HepG2 (cell line): ENCODE measurements around the gene U2AF1L4. TPM values are rescaled to one million over a fixed set of nuclear protein-coding genes. Genes with fewer than 3 reads are reported as not detected.

Experiments
- ATF5 ChIP-seq: sonication (generic); formaldehyde crosslinking; IDR thresholded peaks from 2 replicates; pipeline ENCODE4 v1.4.0; 2020; ENCODE audit warnings: mild to moderate bottlenecking, low read depth, missing genetic modification reagents
- BORCS8-MEF2B ChIP-seq: sonication (generic); formaldehyde crosslinking; IDR thresholded peaks from 2 replicates; pipeline ENCODE4 v1.8.0; 2022; ENCODE audit warnings: mild to moderate bottlenecking, missing genetic modification reagents
- CSRNP1 ChIP-seq: sonication (generic); formaldehyde crosslinking; IDR thresholded peaks from 2 replicates; pipeline ENCODE4 v1.8.1; 2023; ENCODE audit warnings: mild to moderate bottlenecking, missing genetic modification reagents
- FOSL2 ChIP-seq: sonication (generic); formaldehyde crosslinking; IDR thresholded peaks from 2 replicates; pipeline ENCODE4 v1.4.0; 2020; ENCODE audit warnings: missing genetic modification reagents
- GABPA ChIP-seq, 2 experiments: IDR thresholded peaks; 2 replicates each; pipeline ENCODE4 v1.6.1; 2011 to 2016; ENCODE audit warnings: low read depth in 2 of 2, low read length in 1 of 2, missing biosample characterization in 1 of 2, missing genetic modification characterization in 1 of 2
- GABPB1 ChIP-seq: IDR thresholded peaks from 2 replicates; pipeline ENCODE4 v1.6.1; 2016; ENCODE audit warnings: mild to moderate bottlenecking, missing genetic modification reagents, moderate library complexity, missing compliant biosample characterization
- HMGXB4 ChIP-seq, 2 experiments: sonication (generic) in 1 of 2; formaldehyde crosslinking in 1 of 2; IDR thresholded peaks; 2 replicates each; pipeline versions ENCODE4 v1.4.0 to v1.6.1; 2018 to 2020; ENCODE audit warnings: missing genetic modification reagents in 2 of 2, borderline replicate concordance in 1 of 2, low read depth in 1 of 2, mild to moderate bottlenecking in 1 of 2, missing biosample characterization in 1 of 2
- JUN ChIP-seq: sonication (generic); formaldehyde crosslinking; IDR thresholded peaks from 2 replicates; pipeline ENCODE4 v1.4.0; 2020; ENCODE audit warnings: mild to moderate bottlenecking, missing genetic modification reagents
- JUND ChIP-seq: sonication (generic); formaldehyde crosslinking; IDR thresholded peaks from 2 replicates; pipeline ENCODE4 v1.8.0; 2022; ENCODE audit warnings: mild to moderate bottlenecking, missing genetic modification reagents
- NFE2L1 ChIP-seq: sonication (generic); formaldehyde crosslinking; IDR thresholded peaks from 2 replicates; pipeline ENCODE4 v1.4.0; 2020; ENCODE audit warnings: missing genetic modification reagents, mild to moderate bottlenecking, borderline replicate concordance
- NR2F1 ChIP-seq, 2 experiments: fragments of 450-650 bp in 1 of 2; formaldehyde crosslinking in 1 of 2; IDR thresholded peaks; 2 replicates each; pipeline versions ENCODE4 v1.5.0 to v1.6.1; 2016 to 2020; ENCODE audit warnings: mild to moderate bottlenecking in 1 of 2, missing compliant biosample characterization in 1 of 2, missing genetic modification reagents in 1 of 2, moderate library complexity in 1 of 2
- NR2F2 ChIP-seq: IDR thresholded peaks from 2 replicates; pipeline ENCODE4 v1.6.1; 2012; ENCODE audit warnings: low read depth, inconsistent platforms, borderline replicate concordance
- USF2 ChIP-seq, 2 experiments: sonication (generic) in 1 of 2; formaldehyde crosslinking in 1 of 2; IDR thresholded peaks; 2 replicates each; pipeline versions ENCODE4 v1.5.1 to v1.6.1; 2011 to 2020; ENCODE audit warnings: borderline replicate concordance in 1 of 2, low read depth in 1 of 2, low read length in 1 of 2, mild to moderate bottlenecking in 1 of 2, missing genetic modification reagents in 1 of 2, moderate library complexity in 1 of 2
- ZBTB10 ChIP-seq: sonication (generic); formaldehyde crosslinking; IDR thresholded peaks from 2 replicates; pipeline ENCODE4 v1.4.0; 2020; ENCODE audit warnings: missing genetic modification reagents, borderline replicate concordance
- ZBTB7B ChIP-seq: sonication (generic); formaldehyde crosslinking; IDR thresholded peaks from 2 replicates; pipeline ENCODE4 v1.4.0; 2020; ENCODE audit warnings: missing genetic modification reagents
- ZNF674 ChIP-seq: sonication (generic); formaldehyde crosslinking; IDR thresholded peaks from 2 replicates; pipeline ENCODE4 v1.5.0; 2020; ENCODE audit warnings: low read depth, mild to moderate bottlenecking, missing genetic modification reagents
- polyA plus RNA-seq, 8 experiments: library from polyadenylated mRNA; depleted of rRNA in 3 of 8; stranded (reverse) in 7 of 8; unstranded in 1 of 8; fragments of >200 nt; fragmentation: Illumina TruSeq in 4 of 8; extraction: Trizol in 4 of 8; gene quantifications; 2 replicates each; pipeline versions ENCODE4 v1.2.1 to v1.2.3, GENCODE V29; 2011 to 2016; ENCODE audit warnings: low read depth in 4 of 8, missing spikeins in 1 of 8, mixed read lengths in 1 of 8; ENCODE audit not compliant: insufficient read depth in 1 of 8
- total RNA-seq, 5 experiments: library from RNA; depleted of rRNA; stranded (reverse); fragments of >200 nt; fragmentation: Illumina TruSeq; extraction: Trizol; gene quantifications; 2 replicates each; pipeline ENCODE4 v1.2.3, GENCODE V29; 2016; ENCODE audit warnings: low read depth in 1 of 5

U2AF1L4 gene
- total and polyA plus RNA-seq, 2 of the 13 experiments (the other 11 are each of a cell fraction or from before 2014, with no cell fraction given): 7.9 to 15.4 TPM

GRCh38 chr19:35783469-35784434 is 38.5 kb upstream of the U2AF1L4 start (continued):
- TF ChIP-seq USF2 (IDR thresholded peaks at IDR 0.05; ENCODE audit: low read depth, low read length) (no peak), USF2 (CRISPR knock-in tag; IDR thresholded peaks at IDR 0.05; ENCODE audit: borderline replicate concordance) (no peak), GABPB1 (CRISPR knock-in tag) (peak; percentile 44; the same call in 1 of the 2 replicates), NFE2L1 (CRISPR knock-in tag) (no peak), ATF5 (CRISPR knock-in tag) (no peak), CSRNP1 (CRISPR knock-in tag) (no peak), ZBTB7B (CRISPR knock-in tag) (0 out of 2 replicates have a peak, but pooled peaks have one; percentile 46), ZNF674 (CRISPR knock-in tag) (no peak), NR2F2 (peak; percentile 47; the same call in 1 of the 2 replicates), ZBTB10 (CRISPR knock-in tag) (0 out of 2 replicates have a peak, but pooled peaks have one; percentile 12), NR2F1 (CRISPR knock-in tag; IDR thresholded peaks at IDR 0.05) (peak; percentile 74 to 88; a peak in 3 of 4 replicates), FOSL2 (CRISPR knock-in tag) (peak; percentile 88), GABPA (IDR thresholded peaks at IDR 0.05; ENCODE audit: low read depth, low read length) (no peak), GABPA (CRISPR knock-in tag; IDR thresholded peaks at IDR 0.05; ENCODE audit: low read depth) (peak; percentile 32; the same call in 1 of the 2 replicates), BORCS8-MEF2B (CRISPR knock-in tag) (no peak), JUN (0 out of 2 replicates have a peak, but pooled peaks have one; percentile 27), HMGXB4 (CRISPR knock-in tag; IDR thresholded peaks at IDR 0.05; ENCODE audit: borderline replicate concordance in 1 of 2, low read depth in 1 of 2) (peak in 1 of 2 experiments; percentile 31; a peak in 1 of 4 replicates), JUND (CRISPR knock-in tag) (peak; percentile 73)
